ENCODE results near the gene ADAMTSL3.
"Not testable (repeated sequence)": the region's sequence is repeated elsewhere in the genome, so short reads cannot be mapped to it uniquely, and the experiment has no call there.

The ADAMTSL3 gene

GRCh38 chr15:84054544-84054943 is 400.6 kb downstream of the ADAMTSL3 start:
- DNase-seq, result not testable (repeated sequence)

- no peak for DNase-seq
Measured at GRCh38 chr15:84057714-84058331, 403.9 kb downstream of the ADAMTSL3 start.

- DNase-seq, result not testable (repeated sequence)
Measured at GRCh38 chr15:84063674-84064073, 409.8 kb downstream of the ADAMTSL3 start.

GRCh38 chr15:84068674-84069073 is 414.8 kb downstream of the ADAMTSL3 start:
- not testable (repeated sequence) for DNase-seq

- DNase-seq, result not testable (repeated sequence)
Measured at GRCh38 chr15:84078038-84078437, 424.1 kb downstream of the ADAMTSL3 start.

- DNase-seq, result not testable (repeated sequence)
Measured at GRCh38 chr15:84079325-84079884, 425.5 kb downstream of the ADAMTSL3 start.

GRCh38 chr15:84079885-84080777 is 426.2 kb downstream of the ADAMTSL3 start:
- DNase-seq, result peak; percentile 52

- DNase-seq, result not testable (repeated sequence)
Measured at GRCh38 chr15:84080778-84081084, 426.8 kb downstream of the ADAMTSL3 start.

GRCh38 chr15:84081391-84082168 is 427.7 kb downstream of the ADAMTSL3 start:
- no peak for DNase-seq

GRCh38 chr15:84082739-84083138 is 428.8 kb downstream of the ADAMTSL3 start:
- DNase-seq, result no peak

GRCh38 chr15:84086071-84086470 is 432.1 kb downstream of the ADAMTSL3 start:
- not testable (repeated sequence) for DNase-seq

All from right forelimb (tissue), 1 donor.